Keratinocyte (primary cell): ENCODE data around the gene ISM2. TPM values are rescaled to one million over a fixed set of nuclear protein-coding genes. Genes with fewer than 3 reads are reported as not detected.

Experiments used
- DNase-seq: peaks from one replicate; pipeline ENCODE4 v3.0.0-alpha.2; 2011; ENCODE audit warnings: low read depth, missing footprints, low spot score
- FAIRE-seq: peaks from 2 replicates; lab custom pipeline; 2011; peaks lifted over from hg19 to GRCh38; lab: Jason Lieb, UNC
- H2AFZ ChIP-seq: 2 replicates; pipeline ENCODE4 v1.6.0; 2012; ENCODE audit warnings: low read length, control low read depth, inconsistent platforms; ENCODE audit not compliant: control insufficient read depth
- H3K27ac ChIP-seq: 2 replicates; pipeline ENCODE4 v1.5.1; 2011; ENCODE audit warnings: low read length; ENCODE audit not compliant: control insufficient read depth, insufficient read depth
- H3K27me3 ChIP-seq: 3 replicates; pipeline ENCODE4 v1.6.0; 2011; ENCODE audit warnings: low read length; ENCODE audit not compliant: control insufficient read depth, insufficient read depth; ENCODE audit errors: extremely low read depth
- H3K36me3 ChIP-seq, 2 experiments: 2 replicates in 1 of 2; 3 replicates in 1 of 2; pipeline ENCODE4 v1.5.1; 2011; ENCODE audit warnings: low read length in 2 of 2, mild to moderate bottlenecking in 1 of 2; ENCODE audit not compliant: control insufficient read depth in 2 of 2, insufficient read depth in 2 of 2; ENCODE audit errors: extremely low read depth in 1 of 2
- H3K4me1 ChIP-seq: 3 replicates; pipeline ENCODE4 v1.5.1; 2011; ENCODE audit warnings: low read length; ENCODE audit not compliant: control insufficient read depth, insufficient read depth; ENCODE audit errors: extremely low read depth
- H3K4me2 ChIP-seq: 3 replicates; pipeline ENCODE4 v1.6.0; 2011; ENCODE audit warnings: low read depth, low read length; ENCODE audit not compliant: control insufficient read depth, insufficient read depth; ENCODE audit errors: extremely low read depth
- H3K4me3 ChIP-seq, 3 experiments: fragments of 200-600 bp in 1 of 3; sonication (generic) in 1 of 3; 2 replicates in 2 of 3; 3 replicates in 1 of 3; pipeline ENCODE4 v1.5.1; 2011 to 2016; ENCODE audit warnings: low read length in 3 of 3, mild to moderate bottlenecking in 3 of 3, control low read depth in 2 of 3, inconsistent platforms in 1 of 3, low read depth in 1 of 3, mixed read lengths in 1 of 3, mixed run types in 1 of 3, moderate library complexity in 1 of 3; ENCODE audit not compliant: control insufficient read depth in 2 of 3, insufficient read depth in 2 of 3; ENCODE audit errors: extremely low read depth in 1 of 3
- H3K79me2 ChIP-seq: 2 replicates; pipeline ENCODE4 v1.6.0; 2012; ENCODE audit warnings: low read length; ENCODE audit not compliant: control insufficient read depth, insufficient read depth
- H3K9ac ChIP-seq: 3 replicates; pipeline ENCODE4 v1.6.0; 2011; ENCODE audit warnings: low read length; ENCODE audit not compliant: control insufficient read depth, insufficient read depth; ENCODE audit errors: extremely low read depth
- H3K9me1 ChIP-seq: 3 replicates; pipeline ENCODE4 v1.6.0; 2011; ENCODE audit warnings: low read length; ENCODE audit not compliant: control insufficient read depth, insufficient read depth; ENCODE audit errors: extremely low read depth
- H3K9me3 ChIP-seq: 2 replicates; pipeline ENCODE4 v1.5.1; 2012; ENCODE audit warnings: low read depth, low read length; ENCODE audit not compliant: control insufficient read depth
- H4K20me1 ChIP-seq: 3 replicates; pipeline ENCODE4 v1.6.0; 2011; ENCODE audit warnings: low read length; ENCODE audit not compliant: control insufficient read depth, insufficient read depth; ENCODE audit errors: extremely low read depth
- EZH2 ChIP-seq: IDR thresholded peaks from one replicate; pipeline ENCODE4 v1.6.1; 2012; ENCODE audit warnings: inconsistent platforms, mild to moderate bottlenecking, low read length, moderate library complexity
- dilution Hi-C: fragments of 300-500 bp; cut with MboI; formaldehyde crosslinking; loops from one replicate; pipeline ENCODE4 v1.7.0; 2020; ENCODE audit warnings: low sequenced_read_pairs; ENCODE audit not compliant: extremely low pct_ligation_motif_present
- polyA plus RNA-seq, 5 experiments: library from polyadenylated mRNA; depleted of rRNA in 3 of 5; stranded (reverse) in 3 of 5; stranded (forward) in 1 of 5; unstranded in 1 of 5; fragments of >200 nt; gene quantifications; 1 replicate in 1 of 5; 2 replicates in 3 of 5; 3 replicates in 1 of 5; pipeline versions ENCODE4 v1.2.1 to v1.2.3, GENCODE V29; 2011 to 2012; ENCODE audit warnings: missing spikeins in 2 of 5, low read depth in 1 of 5, low replicate concordance in 1 of 5
- TF ChIP-seq, protein P1 (sequence below), 3 experiments: IDR thresholded peaks in 1 of 3; conservative IDR thresholded peaks in 1 of 3; optimal IDR thresholded peaks in 1 of 3; 2 replicates in 2 of 3; 3 replicates in 1 of 3; pipeline versions ENCODE3 to v1.5.1; 2011; ENCODE audit warnings: low read length in 3 of 3, mild to moderate bottlenecking in 3 of 3, moderate library complexity in 2 of 3, control low read depth in 1 of 3, inconsistent platforms in 1 of 3; ENCODE audit not compliant: insufficient read depth in 2 of 3; ENCODE audit errors: extremely low read depth in 1 of 3

ISM2 gene
- polyA plus RNA-seq, 1 donor (not counting 4 experiments of a cell fraction or from before 2014, with no cell fraction given): 0.08 TPM

DNA sequence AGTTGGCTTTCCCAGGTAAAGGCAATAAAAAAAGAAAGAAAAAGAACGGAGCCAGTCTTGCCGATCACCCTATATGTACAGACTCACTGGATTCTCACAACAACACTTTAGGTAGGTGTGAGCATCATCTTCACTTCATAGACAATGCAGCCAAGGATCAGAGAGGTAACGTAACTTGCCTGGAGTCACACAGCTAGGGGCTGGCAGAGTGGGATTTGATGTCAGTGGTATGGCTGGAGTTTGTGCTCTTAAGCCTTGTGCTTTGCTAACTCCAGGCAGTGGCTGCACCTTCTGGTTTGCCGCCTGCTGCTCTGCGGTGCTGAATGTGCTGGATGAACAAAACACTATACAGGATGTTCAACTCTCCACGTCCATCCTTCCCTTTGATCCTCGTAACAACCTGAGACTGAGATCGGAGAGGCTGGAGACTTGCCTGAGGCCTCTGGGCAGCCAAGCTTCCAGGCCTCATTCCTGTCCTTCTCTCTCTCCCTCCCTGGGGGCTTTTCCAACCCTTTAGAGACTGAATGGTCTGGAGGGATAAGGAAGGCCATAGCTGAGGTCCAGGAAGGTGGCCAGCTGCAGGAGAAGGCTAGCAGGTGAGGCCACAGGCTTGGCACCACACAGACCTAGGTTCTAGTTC is 8.1 kb downstream of the ISM2 start:
- dilution Hi-C loops: no loop called here
- Histone ChIP-seq H3K9me1 (no peaks in the 10 kb centered on the region), H3K27ac (no peak overlapping the region), H3K9ac (no peak overlapping the region), H3K4me2 (no peak overlapping the region), H3K9me3 (no peaks in the 10 kb centered on the region), H3K4me1 (no peaks in the 10 kb centered on the region), H2AFZ (no peak overlapping the region), H3K36me3 (no peaks in the 10 kb centered on the region), H3K4me3 (no peak overlapping the region), H3K79me2 (no peaks in the 10 kb centered on the region), H4K20me1 (no peaks in the 10 kb centered on the region), H3K27me3 (no peaks in the 10 kb centered on the region)
- TF ChIP-seq EZH2: no peak
- TF ChIP-seq, protein P1, sequence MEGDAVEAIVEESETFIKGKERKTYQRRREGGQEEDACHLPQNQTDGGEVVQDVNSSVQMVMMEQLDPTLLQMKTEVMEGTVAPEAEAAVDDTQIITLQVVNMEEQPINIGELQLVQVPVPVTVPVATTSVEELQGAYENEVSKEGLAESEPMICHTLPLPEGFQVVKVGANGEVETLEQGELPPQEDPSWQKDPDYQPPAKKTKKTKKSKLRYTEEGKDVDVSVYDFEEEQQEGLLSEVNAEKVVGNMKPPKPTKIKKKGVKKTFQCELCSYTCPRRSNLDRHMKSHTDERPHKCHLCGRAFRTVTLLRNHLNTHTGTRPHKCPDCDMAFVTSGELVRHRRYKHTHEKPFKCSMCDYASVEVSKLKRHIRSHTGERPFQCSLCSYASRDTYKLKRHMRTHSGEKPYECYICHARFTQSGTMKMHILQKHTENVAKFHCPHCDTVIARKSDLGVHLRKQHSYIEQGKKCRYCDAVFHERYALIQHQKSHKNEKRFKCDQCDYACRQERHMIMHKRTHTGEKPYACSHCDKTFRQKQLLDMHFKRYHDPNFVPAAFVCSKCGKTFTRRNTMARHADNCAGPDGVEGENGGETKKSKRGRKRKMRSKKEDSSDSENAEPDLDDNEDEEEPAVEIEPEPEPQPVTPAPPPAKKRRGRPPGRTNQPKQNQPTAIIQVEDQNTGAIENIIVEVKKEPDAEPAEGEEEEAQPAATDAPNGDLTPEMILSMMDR (optimal IDR thresholded peaks at IDR 0.05 in 1 of 3, IDR thresholded peaks at IDR 0.05 in 1 of 3, conservative IDR thresholded peaks at IDR 0.05 in 1 of 3; ENCODE audit: extremely low read depth in 1 of 3, insufficient read depth in 2 of 3, low read length in 3 of 3): no peak
- FAIRE-seq (no peak), DNase-seq (no peak)

DNA sequence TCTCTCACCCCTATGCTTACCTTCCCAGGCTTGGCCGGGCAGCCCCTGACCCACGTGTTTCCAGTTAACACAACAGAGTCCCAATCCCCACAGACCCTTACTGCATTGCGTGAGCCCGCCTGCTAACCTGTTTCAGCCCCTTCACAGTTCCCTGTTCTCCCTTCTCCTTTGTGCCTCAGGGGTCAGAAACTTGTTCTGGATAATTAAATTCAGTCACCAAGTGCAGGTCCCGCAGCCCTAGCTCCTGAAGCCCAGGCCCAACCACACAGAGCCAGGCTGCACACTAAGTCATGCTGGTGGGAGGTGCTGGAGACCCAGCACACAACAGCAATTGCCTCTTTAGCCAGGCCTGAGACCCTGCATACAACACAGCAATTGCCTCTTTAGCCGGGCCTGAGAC is 9.6 kb downstream of the ISM2 start:
- dilution Hi-C loops: no loop called here
- H3K4me2 ChIP-seq: no peak overlapping the region
- FAIRE-seq: no peak
- no peak overlapping the region for H3K9ac ChIP-seq
- no peaks in the 10 kb centered on the region for H3K9me3 ChIP-seq
- H3K4me1 ChIP-seq: no peaks in the 10 kb centered on the region
- no peaks in the 10 kb centered on the region for H4K20me1 ChIP-seq
- H3K79me2 ChIP-seq: no peaks in the 10 kb centered on the region
- no peaks in the 10 kb centered on the region for H3K27me3 ChIP-seq
- no peak overlapping the region for H3K27ac ChIP-seq
- TF ChIP-seq, protein P1 (optimal IDR thresholded peaks at IDR 0.05 in 1 of 3, IDR thresholded peaks at IDR 0.05 in 1 of 3, conservative IDR thresholded peaks at IDR 0.05 in 1 of 3; ENCODE audit: extremely low read depth in 1 of 3, insufficient read depth in 2 of 3, low read length in 3 of 3): no peak
- TF ChIP-seq EZH2: no peak
- no peak overlapping the region for H2AFZ ChIP-seq
- DNase-seq: no peak
- no peak overlapping the region for H3K4me3 ChIP-seq
- H3K9me1 ChIP-seq: no peaks in the 10 kb centered on the region
- H3K36me3 ChIP-seq: no peaks in the 10 kb centered on the region
